Loucy (cell line): ENCODE data around the gene SDS.

Source experiments
- CTCF ChIP-seq: fragments of 200-600 bp; sonication (generic); conservative IDR thresholded peaks from 2 replicates; pipeline ENCODE4 v1.5.1; 2014; ENCODE audit warnings: mild to moderate bottlenecking, antibody characterized with exemption, low read length
- EZH2phosphoT487 ChIP-seq: fragments of 200-600 bp; IDR thresholded peaks from 2 replicates; pipeline ENCODE4 v1.6.1; 2018; ENCODE audit warnings: antibody characterized with exemption, mild to moderate bottlenecking, moderate library complexity, borderline replicate concordance

- TF ChIP-seq CTCF (no peak), EZH2phosphoT487 (no peak)
Observed at GRCh38 chr12:113387631-113388030, 16.1 kb downstream of the SDS start.
